Parathyroid adenoma (tissue), 2 donors: ENCODE results near the gene TRMT6.

Experiments
- H2AFZ ChIP-seq: fragments of 300-600 bp; sonication (generic); one replicate; pipeline ENCODE4 v1.7.0; 2017; ENCODE audit warnings: antibody characterized with exemption, mild to moderate bottlenecking
- H3K27ac ChIP-seq: fragments of 300-600 bp; sonication (generic); one replicate; pipeline ENCODE4 v1.7.0; 2017
- H3K27me3 ChIP-seq: fragments of 300-600 bp; sonication (generic); one replicate; pipeline ENCODE4 v1.7.0; 2017; ENCODE audit warnings: low read length; ENCODE audit not compliant: control insufficient read depth, insufficient read depth
- H3K36me3 ChIP-seq: fragments of 300-600 bp; sonication (generic); one replicate; pipeline ENCODE4 v1.7.0; 2017; ENCODE audit warnings: low read length; ENCODE audit not compliant: control insufficient read depth, insufficient read depth
- H3K4me1 ChIP-seq: fragments of 300-600 bp; sonication (generic); one replicate; pipeline ENCODE4 v1.7.0; 2017; ENCODE audit warnings: control low read depth
- H3K4me2 ChIP-seq: fragments of 300-600 bp; sonication (generic); one replicate; pipeline ENCODE4 v1.7.0; 2017; ENCODE audit warnings: low read length
- H3K4me3 ChIP-seq: fragments of 300-600 bp; sonication (generic); one replicate; pipeline ENCODE4 v1.7.0; 2017; ENCODE audit warnings: low read depth, low read length
- H3K79me2 ChIP-seq: fragments of 300-600 bp; sonication (generic); one replicate; pipeline ENCODE4 v1.7.0; 2017; ENCODE audit warnings: control low read depth
- H3K9ac ChIP-seq: fragments of 300-600 bp; sonication (generic); one replicate; pipeline ENCODE4 v1.7.0; 2017; ENCODE audit warnings: mild to moderate bottlenecking
- H3K9me3 ChIP-seq: fragments of 300-600 bp; sonication (generic); one replicate; pipeline ENCODE4 v1.7.0; 2017; ENCODE audit warnings: low read length; ENCODE audit not compliant: control insufficient read depth
- CTCF ChIP-seq: fragments of 300-600 bp; sonication (generic); IDR thresholded peaks from one replicate; pipeline ENCODE4 v1.7.0; 2017; ENCODE audit warnings: antibody characterized with exemption, mild to moderate bottlenecking
- donor health status: primary hyperparathyroidism.

The TRMT6 gene

GRCh38 chr20:5923493-5923892, 26.8 kb downstream of the TRMT6 start:
- no peak overlapping the region for H3K4me2 ChIP-seq
- H3K27me3 ChIP-seq, result no peaks in the 10 kb centered on the region
- TF ChIP-seq CTCF, result no peak
- no peak overlapping the region for H3K4me3 ChIP-seq
- H3K9me3 ChIP-seq, result no peaks in the 10 kb centered on the region
- no peaks in the 10 kb centered on the region for H3K4me1 ChIP-seq
- no peak overlapping the region for H2AFZ ChIP-seq
- H3K79me2 ChIP-seq, result no peaks in the 10 kb centered on the region
- H3K27ac ChIP-seq, result no peak overlapping the region
- no peaks in the 10 kb centered on the region for H3K36me3 ChIP-seq
- H3K9ac ChIP-seq, result no peak overlapping the region

- Histone ChIP-seq H3K4me2 (no peak overlapping the region), H3K9me3 (no peaks in the 10 kb centered on the region), H2AFZ (no peak overlapping the region), H3K4me3 (no peak overlapping the region), H3K79me2 (no peaks in the 10 kb centered on the region), H3K36me3 (no peaks in the 10 kb centered on the region), H3K9ac (no peak overlapping the region), H3K27me3 (no peaks in the 10 kb centered on the region), H3K4me1 (no peaks in the 10 kb centered on the region), H3K27ac (no peak overlapping the region)
- TF ChIP-seq CTCF, result no peak
Observed at GRCh38 chr20:5920581-5920980, 29.8 kb downstream of the TRMT6 start.

GRCh38 chr20:5919626-5920544, 30.4 kb downstream of the TRMT6 start:
- no peaks in the 10 kb centered on the region for H3K4me1 ChIP-seq
- H3K36me3 ChIP-seq, result no peaks in the 10 kb centered on the region
- no peak overlapping the region for H3K4me3 ChIP-seq
- H3K4me2 ChIP-seq, result no peak overlapping the region
- no peaks in the 10 kb centered on the region for H3K27me3 ChIP-seq
- H3K79me2 ChIP-seq, result no peaks in the 10 kb centered on the region
- H3K9ac ChIP-seq, result no peak overlapping the region
- no peak for TF ChIP-seq CTCF
- H2AFZ ChIP-seq, result no peak overlapping the region
- no peaks in the 10 kb centered on the region for H3K9me3 ChIP-seq
- no peak overlapping the region for H3K27ac ChIP-seq

- no peak overlapping the region for H3K27ac ChIP-seq
- no peak overlapping the region for H3K9ac ChIP-seq
- H3K27me3 ChIP-seq, result no peaks in the 10 kb centered on the region
- no peak for TF ChIP-seq CTCF
- no peaks in the 10 kb centered on the region for H3K79me2 ChIP-seq
- no peaks in the 10 kb centered on the region for H3K4me1 ChIP-seq
- no peaks in the 10 kb centered on the region for H3K9me3 ChIP-seq
- no peaks in the 10 kb centered on the region for H3K36me3 ChIP-seq
- no peak overlapping the region for H2AFZ ChIP-seq
- H3K4me3 ChIP-seq, result no peak overlapping the region
- no peak overlapping the region for H3K4me2 ChIP-seq
Observed at GRCh38 chr20:5918856-5919625, 31.3 kb downstream of the TRMT6 start.
